ENCODE results near the gene BTK.

Gene BTK

GRCh38 chrX:101385795-101386541, at the start of gene BTK:
Gene BTK (minus strand): TSS chrX:101386191. CDS start chrX:101375284, 10,907 bp downstream.
- no peak for DNase-seq (ENCODE audit: low read depth)

- DNase-seq (ENCODE audit: low read depth) = peak; percentile 72
Observed at GRCh38 chrX:101430457-101431078, 44.6 kb upstream of the BTK start.

- peak; percentile 78 for DNase-seq (ENCODE audit: low read depth)
Observed at GRCh38 chrX:101429934-101430333, 43.9 kb upstream of the BTK start.

- no peak for DNase-seq (ENCODE audit: low read depth)
Observed at GRCh38 chrX:101427954-101428353, 42.0 kb upstream of the BTK start.

GRCh38 chrX:101419489-101419888, 33.5 kb upstream of the BTK start:
- no peak for DNase-seq (ENCODE audit: low read depth)

GRCh38 chrX:101417981-101418841, 32.2 kb upstream of the BTK start:
- DNase-seq (ENCODE audit: low read depth) = peak; percentile 15

DNA sequence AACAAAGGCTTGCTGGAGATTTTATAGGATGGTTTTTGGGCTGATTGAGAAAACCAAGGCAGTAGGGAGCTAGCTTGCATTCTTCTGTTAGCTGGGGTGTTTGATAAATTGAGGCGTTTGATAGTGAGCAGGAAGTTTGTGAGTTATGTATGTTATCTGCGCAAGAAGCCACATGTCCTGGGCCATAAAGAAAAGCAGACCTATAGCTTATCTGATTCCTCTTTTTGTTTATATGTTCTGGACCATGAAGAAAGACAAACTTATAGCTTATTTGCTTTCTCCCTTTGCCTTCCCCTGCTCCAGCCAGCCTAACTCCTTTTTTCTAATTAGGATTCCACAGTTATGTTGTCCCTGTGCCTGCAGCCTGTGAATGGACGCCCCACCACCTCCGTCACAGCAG, 31.2 kb upstream of the BTK start:
- DNase-seq (ENCODE audit: low read depth) = peak; percentile 40

DNA sequence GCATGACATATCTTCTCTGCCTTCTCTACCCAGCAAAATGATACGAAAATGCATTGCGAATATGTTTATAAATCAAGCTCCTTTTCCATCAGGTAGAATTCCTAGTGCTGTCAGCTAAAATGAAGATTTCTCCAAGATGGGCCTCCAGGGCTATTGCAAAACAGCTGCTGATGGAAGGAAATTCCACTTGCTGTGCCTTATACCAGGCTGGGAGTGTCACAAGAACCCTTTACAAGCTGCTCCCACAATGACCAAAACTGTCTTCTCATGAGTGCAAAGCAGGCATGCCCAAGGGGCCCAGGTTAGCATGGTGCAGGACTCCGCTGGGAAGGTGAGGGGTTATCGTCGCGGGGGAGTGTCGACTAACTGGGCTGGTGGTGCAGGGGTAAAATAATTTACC, 30.7 kb upstream of the BTK start:
- peak; percentile 36 for DNase-seq (ENCODE audit: low read depth)

- peak; percentile 81 for DNase-seq (ENCODE audit: low read depth)
Observed at GRCh38 chrX:101415180-101416145, 29.5 kb upstream of the BTK start.

DNA sequence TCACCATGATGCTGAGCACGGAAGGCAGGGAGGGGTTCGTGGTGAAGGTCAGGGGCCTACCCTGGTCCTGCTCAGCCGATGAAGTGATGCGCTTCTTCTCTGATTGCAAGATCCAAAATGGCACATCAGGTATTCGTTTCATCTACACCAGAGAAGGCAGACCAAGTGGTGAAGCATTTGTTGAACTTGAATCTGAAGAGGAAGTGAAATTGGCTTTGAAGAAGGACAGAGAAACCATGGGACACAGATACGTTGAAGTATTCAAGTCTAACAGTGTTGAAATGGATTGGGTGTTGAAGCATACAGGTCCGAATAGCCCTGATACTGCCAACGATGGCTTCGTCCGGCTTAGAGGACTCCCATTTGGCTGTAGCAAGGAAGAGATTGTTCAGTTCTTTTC, 26.0 kb upstream of the BTK start:
- no peak for DNase-seq (ENCODE audit: low read depth)

GRCh38 chrX:101410461-101410860, 24.5 kb upstream of the BTK start:
- no peak for DNase-seq (ENCODE audit: low read depth)

GRCh38 chrX:101409043-101409442, 23.1 kb upstream of the BTK start:
- DNase-seq (ENCODE audit: low read depth) = no peak

DNA sequence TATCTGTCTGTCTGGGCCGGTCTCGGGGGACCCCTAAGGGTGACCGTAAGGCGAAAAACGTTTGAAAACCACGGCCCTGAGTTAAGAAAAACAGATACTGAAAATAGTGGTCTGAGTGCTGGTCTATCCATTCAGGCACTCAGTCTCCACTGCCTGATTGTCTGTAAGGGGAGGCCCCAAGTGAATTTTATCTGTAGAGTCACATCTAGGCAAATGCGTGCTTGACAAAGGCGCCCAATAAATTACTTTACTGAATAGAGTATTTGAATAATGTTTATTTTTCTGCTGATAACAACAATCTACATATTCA, 22.5 kb upstream of the BTK start:
- no peak for DNase-seq (ENCODE audit: low read depth)

DNA sequence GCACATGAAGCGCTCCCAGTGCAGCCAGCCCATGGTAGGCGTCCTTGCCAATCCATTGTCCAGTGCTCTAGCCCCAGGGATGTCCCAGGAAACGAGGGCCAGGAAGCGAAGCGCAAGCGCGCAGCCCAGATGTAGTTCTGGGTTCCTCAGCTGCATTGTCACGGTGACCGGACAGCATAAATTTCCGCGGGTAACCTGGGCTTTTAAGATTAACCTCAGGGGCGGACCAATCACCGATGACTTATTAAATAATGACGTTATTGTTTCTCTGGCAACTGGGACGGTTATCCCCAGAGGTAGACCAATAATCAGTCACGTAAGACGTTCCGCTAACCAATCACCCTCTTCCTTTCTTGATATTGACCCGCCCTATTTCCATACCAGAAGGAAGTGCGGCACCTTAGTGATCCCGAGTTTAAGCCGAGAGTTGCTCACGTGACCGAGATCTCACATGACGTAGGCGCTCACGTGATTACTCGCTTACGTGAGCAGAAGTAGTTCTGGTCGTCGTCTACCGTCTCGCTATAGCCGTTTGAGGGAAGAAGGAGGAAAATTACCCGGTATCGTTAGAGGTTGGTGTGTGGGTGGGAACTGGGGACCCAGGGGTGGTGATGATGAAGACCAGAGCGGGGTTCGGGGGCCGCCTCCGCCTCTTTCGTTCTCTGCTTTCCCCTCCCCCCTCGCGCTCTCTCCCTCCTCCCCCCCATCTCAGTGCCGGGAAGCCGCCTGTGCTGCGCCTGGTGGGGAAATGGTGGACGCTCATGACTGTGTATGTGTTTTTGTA, 21.9 kb upstream of the BTK start, which contains the start of the genes GLA and HNRNPH2:
TSS of gene GLA (minus strand) at position 178 of the 784 bp plus-strand sequence. CDS start at position 156, 22 bp downstream.
TSS of gene HNRNPH2 (plus strand) at position 475 of the 784 bp plus-strand sequence. CDS start 3,767 bp downstream, outside the sequence.
- peak; percentile 98 for DNase-seq (ENCODE audit: low read depth)

DNA sequence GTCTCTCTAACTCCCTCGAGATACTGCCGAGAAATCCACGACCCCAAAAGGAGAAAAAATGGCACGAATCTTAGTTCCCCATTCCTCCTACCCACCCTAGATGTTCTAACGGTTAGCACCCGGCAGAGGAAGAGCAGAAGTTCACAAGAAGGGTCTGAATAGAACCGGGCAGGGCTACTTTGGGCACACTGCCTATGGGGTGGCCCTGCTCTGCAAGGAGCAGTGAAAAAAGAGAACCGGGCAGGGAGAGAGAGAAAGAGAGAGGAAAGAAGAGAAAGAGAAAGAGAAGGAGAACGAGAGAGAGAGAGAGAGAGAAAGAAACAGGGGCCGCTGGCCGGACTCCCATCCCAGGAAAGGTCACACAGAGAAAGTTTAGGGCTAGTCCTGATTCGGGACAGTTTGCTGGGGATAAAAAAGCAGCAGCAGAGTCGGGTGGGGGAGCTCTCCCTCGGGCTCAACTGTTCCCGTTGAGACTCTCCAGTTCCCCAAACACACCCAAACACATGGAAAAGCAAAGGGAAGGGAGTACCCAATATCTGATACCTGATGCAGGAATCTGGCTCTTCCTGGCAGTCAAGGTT, 21.3 kb upstream of the BTK start:
- DNase-seq (ENCODE audit: low read depth) = no peak

GRCh38 chrX:101399825-101400224, 13.8 kb upstream of the BTK start:
- DNase-seq (ENCODE audit: low read depth) = no peak

- no peak for DNase-seq (ENCODE audit: low read depth)
Observed at GRCh38 chrX:101398694-101399093, 12.7 kb upstream of the BTK start.

GRCh38 chrX:101397779-101398178, 11.8 kb upstream of the BTK start:
- DNase-seq (ENCODE audit: low read depth) = peak; percentile 52

GRCh38 chrX:101395789-101396188, 9.8 kb upstream of the BTK start:
- DNase-seq (ENCODE audit: low read depth) = peak; percentile 49

DNA sequence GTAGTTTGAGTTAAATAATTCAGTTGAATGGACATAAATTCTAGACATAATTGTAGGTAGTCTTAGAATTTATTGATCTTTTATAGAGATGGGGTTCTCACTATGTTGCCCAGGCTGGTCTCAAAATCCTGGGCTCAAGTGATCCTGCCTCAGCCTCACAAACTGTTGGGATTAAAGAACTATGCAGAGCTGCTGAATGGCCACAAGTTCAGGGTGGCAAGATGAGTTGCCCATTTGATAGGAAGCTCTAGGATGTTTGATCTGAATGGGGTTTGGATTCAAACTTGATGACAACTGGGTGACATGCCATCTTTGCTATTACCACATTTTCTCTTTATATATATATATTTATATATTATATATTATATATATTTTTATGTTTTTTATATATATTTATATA, 8.4 kb upstream of the BTK start:
- no peak for DNase-seq (ENCODE audit: low read depth)
